Transverse colon (tissue), 4 donors: Measurements from ENCODE around the gene ZFAND6.

ENCODE experiments used
- EP300 ChIP-seq: sonication (generic); formaldehyde crosslinking; IDR thresholded peaks from one replicate; pipeline ENCODE4 v1.6.1; 2017; ENCODE audit warnings: antibody characterized with exemption, low read depth
- POLR2AphosphoS5 ChIP-seq, 3 donors: sonication (generic); formaldehyde crosslinking; IDR thresholded peaks; one replicate each; pipeline ENCODE4 v1.6.1; 2016; ENCODE audit warnings: antibody characterized with exemption in 3 of 3
- TF ChIP-seq, protein P1 (sequence below), 5 experiments: fragments of 200-600 bp in 3 of 5; fragments of 450-650 bp in 2 of 5; sonication (generic) in 3 of 5; IDR thresholded peaks; 1 replicate in 2 of 5; 2 replicates in 3 of 5; pipeline ENCODE4 v1.5.1; 2016 to 2017; ENCODE audit warnings: antibody characterized with exemption in 5 of 5, inconsistent platforms in 3 of 5, mild to moderate bottlenecking in 2 of 5, moderate library complexity in 1 of 5

DNA sequence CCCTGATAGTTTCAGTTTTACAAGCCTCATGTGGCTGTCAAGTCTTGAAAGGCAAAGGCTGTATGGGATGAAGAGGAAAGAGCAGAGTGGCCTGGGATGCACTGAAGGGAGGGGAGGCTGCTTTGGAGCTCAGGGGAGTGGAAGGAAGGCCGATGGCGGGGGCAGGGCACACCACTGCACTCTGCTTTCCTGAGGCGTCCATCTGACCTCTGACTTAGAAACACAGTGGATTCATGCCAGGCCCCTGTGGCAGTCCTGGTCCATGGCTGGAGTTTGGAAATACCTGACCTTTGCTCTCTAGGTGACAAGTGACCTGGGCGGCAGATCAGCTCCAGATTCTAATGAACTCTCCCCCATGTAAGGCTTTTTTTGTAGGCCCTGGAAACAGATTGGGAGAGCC lies 112.3 kb downstream of the ZFAND6 start:
- TF ChIP-seq, protein P1, sequence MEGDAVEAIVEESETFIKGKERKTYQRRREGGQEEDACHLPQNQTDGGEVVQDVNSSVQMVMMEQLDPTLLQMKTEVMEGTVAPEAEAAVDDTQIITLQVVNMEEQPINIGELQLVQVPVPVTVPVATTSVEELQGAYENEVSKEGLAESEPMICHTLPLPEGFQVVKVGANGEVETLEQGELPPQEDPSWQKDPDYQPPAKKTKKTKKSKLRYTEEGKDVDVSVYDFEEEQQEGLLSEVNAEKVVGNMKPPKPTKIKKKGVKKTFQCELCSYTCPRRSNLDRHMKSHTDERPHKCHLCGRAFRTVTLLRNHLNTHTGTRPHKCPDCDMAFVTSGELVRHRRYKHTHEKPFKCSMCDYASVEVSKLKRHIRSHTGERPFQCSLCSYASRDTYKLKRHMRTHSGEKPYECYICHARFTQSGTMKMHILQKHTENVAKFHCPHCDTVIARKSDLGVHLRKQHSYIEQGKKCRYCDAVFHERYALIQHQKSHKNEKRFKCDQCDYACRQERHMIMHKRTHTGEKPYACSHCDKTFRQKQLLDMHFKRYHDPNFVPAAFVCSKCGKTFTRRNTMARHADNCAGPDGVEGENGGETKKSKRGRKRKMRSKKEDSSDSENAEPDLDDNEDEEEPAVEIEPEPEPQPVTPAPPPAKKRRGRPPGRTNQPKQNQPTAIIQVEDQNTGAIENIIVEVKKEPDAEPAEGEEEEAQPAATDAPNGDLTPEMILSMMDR (IDR thresholded peaks at IDR 0.05) = no peak
- TF ChIP-seq POLR2AphosphoS5 (IDR thresholded peaks at IDR 0.05) (no peak), EP300 (no peak)
